GM18511 (cell line): ENCODE results near the gene KATNB1.
"Not testable (repeated sequence)": the region's sequence is repeated elsewhere in the genome, so short reads cannot be mapped to it uniquely, and the experiment has no call there.

Experiments used
- ATAC-seq: cut with Tn5 transposase; IDR thresholded peaks from one replicate; pipeline ENCODE4 v1.9.1; 2021; ENCODE audit warnings: mild to moderate bottlenecking, moderate library complexity; ENCODE audit not compliant: unreplicated experiment

Gene KATNB1

DNA sequence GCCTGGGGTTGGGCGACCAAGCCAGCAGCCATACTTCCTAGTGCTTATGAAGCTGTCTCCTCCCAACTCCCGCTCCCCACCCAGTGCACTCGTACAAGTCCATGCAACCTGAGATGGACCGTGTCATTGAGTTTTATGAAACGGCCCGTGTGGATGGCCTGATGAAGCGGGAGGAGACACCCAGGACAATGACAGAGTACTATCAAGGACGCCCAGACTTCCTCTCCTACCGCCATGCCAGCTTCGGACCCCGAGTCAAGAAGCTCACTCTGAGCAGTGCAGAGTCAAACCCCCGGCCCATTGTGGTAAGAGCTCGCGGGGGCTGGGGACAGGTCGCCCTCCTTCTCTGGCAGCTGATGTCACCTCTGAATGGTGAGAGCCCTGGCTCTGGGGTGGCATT lies 11.0 kb upstream of the KATNB1 start:
- ATAC-seq, result no peak

DNA sequence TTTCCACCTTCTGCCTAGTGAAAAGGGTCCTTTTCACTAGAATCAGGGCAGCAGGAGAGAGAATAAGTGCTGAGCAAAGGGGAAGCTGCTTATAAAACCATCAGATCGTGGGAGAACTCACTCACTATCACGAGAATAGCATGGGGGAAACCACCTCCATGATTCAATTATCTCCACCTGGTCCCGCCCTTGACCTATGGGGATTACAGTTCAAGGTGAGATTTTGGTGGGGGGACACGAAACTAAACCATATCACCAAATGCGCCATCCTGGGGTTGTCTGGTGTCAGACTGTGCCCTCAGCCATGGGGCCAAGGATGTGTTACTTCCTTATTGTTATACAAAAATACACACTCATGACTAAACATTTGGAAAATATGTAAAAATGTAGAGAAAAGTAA lies 10.4 kb upstream of the KATNB1 start:
- no peak for ATAC-seq

DNA sequence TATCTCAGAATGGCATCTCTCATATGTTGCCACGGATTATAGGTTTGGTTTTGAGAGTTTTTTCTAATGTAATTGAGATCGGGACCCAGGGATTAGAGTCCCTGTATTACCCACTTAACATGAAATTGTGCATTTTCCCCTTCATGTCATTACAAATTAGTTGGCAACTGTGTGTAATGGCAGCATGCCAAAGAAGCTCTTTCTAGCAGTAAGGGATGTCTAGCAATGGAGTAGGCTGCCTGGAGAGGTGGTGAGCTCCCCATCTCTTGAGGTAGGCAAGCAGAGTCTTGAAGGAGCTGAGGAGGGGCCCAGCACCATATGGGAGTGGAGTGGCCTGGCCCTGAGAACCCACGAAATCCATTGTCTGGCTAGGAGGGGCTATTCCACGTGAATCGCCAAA lies 10.0 kb upstream of the KATNB1 start:
- ATAC-seq, result no peak

DNA sequence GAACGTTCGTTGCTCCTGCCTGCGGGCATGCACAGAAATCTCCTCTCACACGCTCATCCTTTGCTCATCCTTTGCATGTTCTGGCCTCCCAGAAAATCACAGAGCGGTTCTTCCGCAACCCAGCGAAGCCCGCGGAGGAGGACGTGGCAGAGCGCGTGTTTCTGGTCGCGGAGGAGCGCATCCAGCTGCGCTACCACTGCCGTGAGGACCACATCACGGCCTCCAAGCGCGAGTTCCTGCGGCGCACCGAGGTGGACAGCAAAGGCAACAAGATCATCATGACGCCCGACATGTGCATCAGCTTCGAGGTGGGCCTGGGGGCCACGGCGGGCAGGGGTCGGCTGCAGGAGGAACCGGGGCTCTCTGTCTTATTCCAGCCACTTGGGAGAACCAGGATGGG lies 9.6 kb upstream of the KATNB1 start:
- ATAC-seq, result no peak

DNA sequence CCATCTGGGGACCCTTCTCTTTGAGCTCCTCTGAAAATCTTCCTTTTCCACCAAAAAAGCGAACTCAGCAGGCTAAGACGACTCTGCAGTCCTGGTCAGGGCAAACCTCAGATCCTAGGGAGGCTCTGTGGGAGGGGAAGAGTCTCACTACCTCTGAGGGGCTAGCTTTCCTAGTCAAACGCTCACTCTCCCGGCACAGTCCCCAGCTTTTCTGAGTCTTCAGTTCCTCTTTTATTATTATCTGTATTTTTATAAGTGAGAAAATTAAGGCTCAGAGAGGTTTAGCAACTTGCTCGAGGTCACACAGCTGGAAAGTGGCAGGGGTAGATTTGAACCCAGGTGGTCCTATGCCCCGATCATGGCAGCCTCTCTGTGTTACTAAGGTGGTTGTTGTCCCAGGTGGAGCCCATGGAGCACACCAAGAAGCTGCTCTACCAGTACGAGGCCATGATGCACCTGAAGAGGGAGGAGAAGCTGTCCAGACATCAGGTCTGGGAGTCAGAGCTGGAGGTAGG lies 9.1 kb upstream of the KATNB1 start:
- no peak for ATAC-seq

DNA sequence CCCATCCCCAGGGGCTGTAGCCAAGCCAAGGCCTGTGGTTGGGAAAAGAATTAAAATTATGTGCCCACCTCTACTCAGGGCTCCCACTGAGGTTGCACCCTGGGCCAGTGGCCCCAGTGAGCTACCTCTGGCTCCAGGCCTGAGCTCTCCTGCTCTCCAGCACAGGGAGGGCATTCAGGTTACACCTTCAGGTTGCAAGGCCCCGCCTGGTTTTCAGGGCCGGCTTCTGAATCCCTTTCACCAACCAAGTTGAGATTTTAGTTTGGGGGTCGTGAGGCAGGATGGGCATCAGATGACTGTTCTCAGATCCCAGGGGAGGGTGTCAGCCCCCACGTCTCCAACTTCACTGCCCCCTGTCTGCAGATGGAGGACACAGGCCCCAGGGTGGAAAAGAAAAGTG lies 8.0 kb upstream of the KATNB1 start:
- ATAC-seq, result no peak

DNA sequence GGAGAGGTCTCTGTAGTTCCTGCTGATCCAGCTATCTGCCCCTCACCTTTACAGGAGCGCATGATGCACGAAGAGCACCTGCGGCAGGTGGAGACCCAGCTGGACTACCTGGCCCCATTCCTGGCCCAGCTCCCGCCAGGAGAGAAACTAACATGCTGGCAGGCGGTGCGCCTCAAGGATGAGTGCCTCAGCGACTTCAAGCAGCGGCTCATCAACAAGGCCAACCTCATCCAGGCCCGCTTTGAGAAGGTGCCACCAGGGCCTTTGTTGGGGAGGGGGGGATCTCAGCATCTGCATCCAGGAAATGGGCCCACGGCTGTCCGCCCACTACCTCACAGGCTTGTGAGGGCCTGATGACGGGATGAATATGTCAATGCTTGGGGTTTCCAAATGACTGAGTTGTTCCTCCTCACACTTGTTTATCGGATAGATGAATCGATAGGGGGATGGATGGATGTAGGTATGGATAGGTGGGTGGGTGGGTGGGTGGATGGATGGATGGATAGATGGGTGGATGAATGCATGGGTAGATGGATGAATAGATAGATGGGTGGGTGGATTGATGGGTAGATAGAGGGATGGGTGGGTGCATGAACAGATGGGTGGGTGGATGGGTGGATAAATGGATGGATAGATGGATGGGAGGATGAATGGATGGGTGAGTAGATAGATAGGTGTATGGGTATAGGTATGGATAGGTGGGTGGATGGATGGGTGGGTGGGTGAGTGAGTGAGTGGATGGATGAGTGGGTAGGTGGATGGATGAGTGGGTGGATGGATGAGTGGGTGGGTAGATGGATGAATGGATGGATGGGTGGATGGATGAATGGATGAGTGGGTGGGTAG lies 7.0 kb upstream of the KATNB1 start:
- no peak for ATAC-seq

DNA sequence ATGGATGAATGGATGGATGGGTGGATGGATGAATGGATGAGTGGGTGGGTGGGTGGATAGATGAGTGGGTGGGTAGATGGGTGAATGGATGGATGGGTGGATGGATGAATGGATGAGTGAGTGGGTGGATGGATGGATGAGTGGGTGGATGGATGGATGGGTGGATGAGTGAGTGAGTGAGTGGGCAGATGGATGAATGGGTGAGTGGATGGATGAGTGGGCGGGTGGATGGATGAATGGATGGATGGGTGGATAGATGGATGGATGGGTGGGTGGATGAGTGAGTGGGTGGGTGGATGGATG lies 6.4 kb upstream of the KATNB1 start:
- ATAC-seq, result no peak

DNA sequence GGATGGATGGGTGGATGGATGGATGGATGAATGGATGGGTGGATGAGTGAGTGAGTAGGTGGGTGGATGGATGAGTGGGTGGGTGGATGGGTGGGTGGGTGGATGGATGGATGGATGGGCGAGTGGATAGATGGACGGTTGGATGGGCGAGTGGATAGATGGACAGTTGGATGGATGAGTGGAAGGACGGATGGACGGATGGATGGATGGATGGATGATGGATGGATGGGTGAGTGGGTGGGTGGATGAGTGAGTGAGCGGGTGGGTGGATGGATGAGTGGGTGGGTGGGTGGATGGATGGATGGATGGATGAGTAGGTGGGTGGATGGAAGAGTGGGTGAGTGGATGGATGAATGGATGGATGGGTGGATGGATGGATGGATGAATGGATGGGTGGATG lies 5.7 kb upstream of the KATNB1 start:
- ATAC-seq, result not testable (repeated sequence)

DNA sequence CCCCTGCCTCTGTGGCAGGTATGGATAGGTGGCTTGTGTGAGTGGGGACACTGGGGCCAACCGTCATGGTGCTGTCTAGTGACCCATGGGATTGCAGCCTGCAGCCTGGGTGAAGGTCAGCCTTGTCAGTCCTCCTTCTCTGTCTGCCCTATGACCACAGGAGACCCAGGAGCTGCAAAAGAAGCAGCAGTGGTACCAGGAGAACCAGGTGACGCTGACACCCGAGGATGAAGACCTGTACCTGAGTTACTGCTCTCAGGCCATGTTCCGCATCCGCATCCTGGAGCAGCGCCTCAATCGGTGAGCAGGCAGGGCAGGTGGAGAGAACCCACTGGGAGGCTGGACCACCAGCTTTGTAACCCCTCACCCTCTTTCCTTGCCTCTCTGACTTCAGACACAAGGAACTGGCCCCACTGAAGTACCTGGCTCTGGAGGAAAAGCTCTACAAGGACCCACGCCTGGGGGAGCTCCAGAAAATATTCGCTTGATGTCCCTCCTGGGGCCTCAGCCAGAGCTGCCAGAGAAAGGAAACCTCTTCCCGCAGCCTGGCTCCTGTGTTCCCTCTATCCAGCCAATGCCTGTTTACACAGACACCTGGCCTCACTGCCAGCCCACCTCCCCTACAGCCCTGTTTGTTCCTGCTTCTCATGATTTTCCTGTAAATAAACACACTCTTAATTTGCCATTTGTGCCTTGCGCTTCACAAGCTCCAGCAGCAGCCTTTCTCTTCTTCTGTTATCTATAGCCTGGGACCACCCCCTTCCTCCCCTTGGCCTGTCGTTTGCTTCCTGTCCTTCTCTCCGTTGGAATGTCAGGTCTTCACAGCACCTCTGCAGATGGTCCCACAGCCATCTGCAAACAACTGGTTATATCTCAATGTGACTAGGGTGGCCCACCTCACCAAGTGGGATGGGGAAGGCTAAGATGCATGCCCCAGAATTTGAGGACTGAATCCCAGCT lies 4.5 kb upstream of the KATNB1 start:
- no peak for ATAC-seq

DNA sequence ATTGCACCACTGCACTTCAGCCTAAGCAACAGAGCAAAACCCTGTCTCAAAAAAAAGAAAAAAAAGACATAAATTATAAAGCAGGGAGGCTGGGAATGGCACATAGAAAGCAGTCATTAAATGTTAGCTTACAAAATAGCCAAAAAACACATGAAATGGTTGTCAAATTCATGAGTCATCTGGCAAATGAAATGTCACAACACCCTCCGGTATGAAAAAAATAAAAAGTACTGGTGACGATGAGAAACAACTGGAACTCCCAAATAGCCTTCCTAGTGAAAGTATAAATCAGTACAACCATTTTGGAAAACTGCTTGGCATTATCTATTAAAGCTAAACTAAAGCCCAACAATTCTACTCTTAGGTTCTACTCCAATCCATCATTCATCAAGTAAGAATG lies 3.5 kb upstream of the KATNB1 start:
- no peak for ATAC-seq

DNA sequence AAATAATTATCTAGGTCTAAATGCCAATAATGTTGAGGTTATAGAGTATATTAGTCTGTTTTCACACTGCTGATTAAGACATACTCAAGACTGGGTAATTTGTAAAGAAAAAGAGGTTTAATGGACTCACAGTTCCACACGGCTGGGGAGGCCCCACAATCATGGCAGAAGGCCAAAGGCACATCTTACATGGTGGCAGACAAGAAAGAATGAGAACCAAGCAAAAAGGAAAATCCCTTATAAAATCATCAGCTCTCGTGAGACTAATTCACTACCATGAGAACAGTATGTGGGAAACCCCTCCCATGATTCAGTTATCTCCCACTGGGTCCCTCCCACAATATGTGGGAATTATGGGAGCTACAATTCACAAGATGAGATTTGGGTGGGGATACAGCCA lies 2.9 kb upstream of the KATNB1 start:
- no peak for ATAC-seq

DNA sequence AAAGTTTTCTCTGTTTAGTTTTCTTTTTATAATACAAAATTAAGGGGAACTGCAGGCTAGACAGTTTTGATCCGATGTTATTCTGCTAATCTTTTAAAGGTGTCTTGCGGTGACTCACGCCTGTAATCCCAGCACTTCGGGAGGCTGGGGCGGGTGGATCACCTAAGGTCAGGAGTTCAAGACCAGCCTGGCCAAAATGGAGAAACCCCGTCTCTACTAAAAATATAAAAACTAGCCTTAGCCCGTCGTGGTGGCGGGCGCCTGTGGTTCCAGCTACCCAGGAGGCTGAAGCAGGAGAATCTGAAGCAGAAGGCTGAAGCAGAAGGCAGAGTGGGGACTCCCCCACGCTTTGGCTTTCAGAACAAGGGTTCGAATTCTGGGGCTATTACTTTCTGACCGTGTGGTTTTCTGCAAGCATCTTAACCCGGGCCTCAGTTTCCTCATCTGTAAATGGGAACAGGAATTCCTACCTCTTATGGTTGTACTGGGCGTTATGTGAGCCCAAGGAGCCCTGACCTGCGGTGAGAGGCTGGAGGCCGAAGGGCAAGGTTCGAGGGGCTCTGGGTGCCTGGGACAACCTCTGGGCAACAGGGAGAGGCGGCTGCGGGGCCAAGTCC lies 1.2 kb upstream of the KATNB1 start:
- no peak for ATAC-seq

DNA sequence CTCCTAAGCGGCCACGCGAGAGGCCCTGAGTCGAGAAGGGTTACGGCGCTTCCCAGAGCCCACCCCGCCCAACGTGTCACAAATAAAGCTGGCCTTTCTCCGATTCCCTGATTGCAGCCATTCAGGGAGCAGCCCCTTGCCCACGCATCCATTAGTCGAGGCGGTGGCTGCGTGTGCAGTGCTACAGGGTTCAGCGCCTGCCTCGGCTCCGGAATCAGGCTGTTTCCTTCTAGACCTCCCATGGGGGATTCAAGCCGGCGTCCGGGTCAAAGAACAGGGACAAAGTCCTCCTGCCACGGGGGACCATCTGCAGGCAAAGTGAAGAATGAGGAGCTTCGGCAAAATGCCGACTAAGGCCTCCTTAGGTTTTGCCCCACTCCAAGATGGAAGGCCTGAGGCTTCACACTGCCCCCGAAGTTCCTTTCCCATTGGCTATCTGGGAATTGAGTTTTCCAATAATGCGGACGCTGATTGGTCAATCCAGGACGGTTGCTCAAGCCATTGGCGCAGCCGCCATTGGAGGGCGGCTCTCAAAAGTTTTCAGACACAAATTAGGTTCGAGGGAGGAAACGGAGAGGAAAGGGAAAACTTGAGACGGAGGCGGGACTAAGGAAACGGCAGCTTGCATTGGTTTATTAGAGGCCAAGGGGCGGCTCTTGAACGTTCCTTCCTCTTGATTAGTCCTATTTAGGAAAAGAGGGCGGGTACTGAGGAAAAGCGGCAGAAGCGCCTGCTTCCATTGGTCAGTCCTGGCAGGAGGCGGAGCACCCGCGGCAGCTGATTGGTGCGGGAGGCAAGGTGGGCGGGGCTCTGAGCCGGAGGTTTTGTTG lies 430 bp upstream of the KATNB1 start:
- ATAC-seq, result peak; percentile 94

DNA sequence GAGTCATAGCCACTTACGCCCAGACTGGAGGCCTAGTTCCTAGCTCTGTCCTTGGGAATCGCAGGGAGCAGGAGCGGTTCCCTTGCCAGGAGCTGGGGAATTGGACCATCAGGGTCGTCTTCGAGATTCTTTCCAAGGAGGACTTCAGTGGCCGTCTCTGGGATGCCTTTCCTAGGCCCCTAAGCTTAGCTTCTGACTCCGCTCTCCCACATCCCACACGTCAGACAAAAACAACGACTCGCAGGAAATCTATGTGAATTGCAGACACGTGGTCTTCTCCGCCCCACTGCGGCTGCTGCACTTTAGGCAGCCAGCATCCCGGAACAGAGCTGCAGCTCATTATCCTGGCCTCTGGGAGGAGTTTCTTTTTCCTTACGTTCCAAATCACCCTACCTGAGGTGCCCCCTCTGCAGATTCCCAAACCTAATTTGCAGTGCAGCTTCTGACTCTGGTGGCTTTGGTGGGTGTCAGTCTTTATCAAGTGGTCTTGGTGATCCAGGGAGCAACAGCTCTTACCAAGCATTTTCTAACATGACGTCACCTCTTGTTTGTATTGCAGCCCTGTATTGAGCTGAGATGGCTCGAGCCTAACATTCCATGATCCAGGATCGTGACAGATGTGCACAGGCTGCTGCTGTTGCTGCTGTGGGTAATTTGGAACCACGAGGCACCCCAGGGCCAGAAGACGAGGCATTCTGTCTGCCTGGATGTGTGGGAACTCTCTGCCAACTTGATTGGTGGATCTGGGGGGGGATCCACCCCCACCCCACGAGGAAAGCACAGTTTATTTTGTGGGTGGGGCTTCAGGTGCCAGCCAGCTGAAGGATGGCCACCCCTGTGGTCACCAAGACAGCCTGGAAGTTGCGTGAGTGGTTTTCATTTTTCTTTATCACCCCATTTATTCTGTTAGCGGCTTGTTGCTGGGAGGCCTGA lies 1.1 kb downstream of the KATNB1 start:
- ATAC-seq, result no peak

DNA sequence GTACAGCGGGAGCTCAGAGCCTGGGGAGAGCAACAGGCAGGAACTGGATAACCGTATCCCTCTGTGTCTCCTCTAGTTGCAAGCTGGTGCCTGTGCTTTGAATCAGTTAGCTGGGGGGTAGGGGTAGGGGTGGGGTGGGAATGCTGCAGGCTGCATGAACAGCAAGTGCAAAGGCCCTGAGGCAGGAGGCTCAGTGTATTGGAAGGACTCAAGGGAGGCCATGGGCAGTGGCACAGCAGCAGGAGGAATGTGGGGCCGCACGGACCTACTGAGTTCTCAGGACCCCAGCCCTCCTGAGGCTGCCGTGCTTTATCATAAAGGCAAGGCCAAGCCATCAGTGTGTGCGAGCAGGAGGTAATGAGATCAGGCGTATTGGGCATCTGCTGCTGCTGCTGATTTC lies 3.3 kb downstream of the KATNB1 start:
- no peak for ATAC-seq

DNA sequence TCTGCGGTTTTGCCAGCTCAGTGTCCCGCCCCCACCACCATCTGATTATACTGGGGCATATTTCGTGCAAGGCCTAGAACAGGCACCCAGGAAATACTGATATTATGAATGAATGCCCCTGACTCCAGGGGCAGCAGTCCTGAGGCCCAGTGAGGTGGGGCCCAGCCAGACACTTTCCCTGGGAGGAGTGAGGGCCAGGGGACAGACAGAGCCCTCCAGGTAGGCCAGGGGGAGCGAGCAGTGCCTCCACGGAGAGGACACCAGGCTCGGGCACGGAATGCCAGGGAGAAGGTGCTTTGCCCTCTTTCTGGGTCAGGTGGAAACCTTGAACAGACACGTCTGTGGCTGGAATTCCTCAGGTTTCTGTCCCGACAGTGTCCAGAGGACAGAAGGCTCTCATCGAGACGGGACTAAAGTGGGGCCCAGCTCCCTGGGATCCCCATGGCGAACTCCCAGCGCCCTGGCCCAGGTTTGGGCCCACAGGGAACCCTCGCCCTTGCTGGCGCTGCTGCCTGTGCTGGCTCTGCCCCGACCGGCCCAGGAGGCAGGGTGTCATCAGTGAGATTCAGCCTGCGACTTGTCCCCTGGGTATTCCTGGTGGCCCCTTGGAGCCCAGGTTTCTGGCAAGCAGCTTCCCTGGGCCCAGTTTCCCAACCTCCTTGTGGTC lies 4.3 kb downstream of the KATNB1 start:
- ATAC-seq, result no peak

DNA sequence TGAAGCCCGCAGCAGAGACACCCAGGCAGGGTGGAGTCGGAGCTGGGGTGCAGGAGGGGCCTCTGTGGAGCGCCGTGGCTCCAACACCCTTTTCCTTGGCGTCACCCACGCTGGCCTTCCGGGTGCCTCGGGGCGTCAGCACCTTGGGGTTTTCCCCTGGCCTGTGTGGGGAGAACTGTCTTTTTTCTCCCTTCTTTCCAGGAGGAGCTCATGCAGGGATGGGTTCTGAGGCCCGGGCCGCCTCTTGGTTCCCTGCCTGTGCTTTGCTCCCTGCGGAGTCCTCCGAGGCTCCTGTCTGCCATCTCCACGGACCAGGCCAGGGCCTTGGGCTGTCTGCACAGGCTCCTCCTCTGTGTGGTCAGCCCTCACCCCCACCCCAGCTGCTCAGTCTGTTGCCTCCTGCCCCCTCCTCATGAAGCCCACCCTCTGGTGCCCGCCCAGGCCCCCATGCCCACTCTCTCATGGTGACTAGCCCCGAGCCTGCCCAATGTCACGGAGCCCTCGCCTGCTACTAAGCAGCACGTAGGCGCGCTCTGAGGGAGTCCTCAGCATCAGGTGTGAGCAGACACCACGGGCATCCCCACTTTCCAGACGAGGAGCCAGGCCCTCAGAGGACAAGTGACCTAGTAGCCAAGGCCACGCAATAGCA lies 5.0 kb downstream of the KATNB1 start:
- no peak for ATAC-seq
